Fibroblast of skin of right quadriceps (primary cell): ENCODE data around the gene TGDS.
A peak's percentile ranks its signal among the peaks of the same experiment; 100 is the strongest.
"Not testable (repeated sequence)": the region's sequence is repeated elsewhere in the genome, so short reads cannot be mapped to it uniquely, and the experiment has no call there.

Experiments
- DNase-seq: peaks from one replicate; pipeline ENCODE4 v3.0.0-alpha.2; 2013

Gene TGDS, protein sequence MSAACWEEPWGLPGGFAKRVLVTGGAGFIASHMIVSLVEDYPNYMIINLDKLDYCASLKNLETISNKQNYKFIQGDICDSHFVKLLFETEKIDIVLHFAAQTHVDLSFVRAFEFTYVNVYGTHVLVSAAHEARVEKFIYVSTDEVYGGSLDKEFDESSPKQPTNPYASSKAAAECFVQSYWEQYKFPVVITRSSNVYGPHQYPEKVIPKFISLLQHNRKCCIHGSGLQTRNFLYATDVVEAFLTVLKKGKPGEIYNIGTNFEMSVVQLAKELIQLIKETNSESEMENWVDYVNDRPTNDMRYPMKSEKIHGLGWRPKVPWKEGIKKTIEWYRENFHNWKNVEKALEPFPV

DNA sequence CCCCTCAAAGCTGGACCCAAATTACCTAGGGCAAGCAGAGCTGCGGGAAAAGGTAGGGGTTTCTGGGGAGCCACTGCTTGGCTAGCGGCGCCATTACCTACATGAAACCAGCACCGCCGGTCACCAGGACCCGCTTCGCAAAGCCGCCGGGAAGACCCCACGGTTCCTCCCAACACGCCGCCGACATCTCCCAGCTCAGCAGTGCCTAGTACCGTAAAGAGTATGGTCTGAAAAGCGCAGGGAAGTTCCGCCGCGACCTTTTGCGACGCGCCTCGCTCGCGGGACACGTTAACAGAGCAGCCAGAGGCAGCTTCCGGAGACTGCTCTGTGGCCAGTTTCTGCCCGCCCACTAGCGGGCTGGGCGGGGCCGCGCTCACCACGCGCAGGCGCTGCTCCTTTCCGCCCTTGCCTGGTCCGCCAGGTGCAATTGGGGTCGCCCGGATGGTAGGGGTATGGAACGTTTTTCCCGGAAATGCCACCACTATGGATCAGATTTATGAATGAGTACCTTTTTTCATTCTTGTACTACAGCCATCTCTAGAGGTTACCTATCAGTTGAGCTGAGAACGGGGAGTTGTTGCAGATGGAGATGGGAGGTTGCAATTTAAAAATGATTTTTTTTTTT lies at the start of gene TGDS:
TGDS (minus strand) TSS at position 203 of the 625 bp plus-strand sequence; CDS start at position 187, 16 bp downstream.
- peak; percentile 94 for DNase-seq

- DNase-seq: peak; percentile 69
These were observed 45.5 kb upstream of the TGDS start for GRCh38 chr13:94641409-94641941.

- peak; percentile 33 for DNase-seq
These were observed 44.8 kb upstream of the TGDS start for GRCh38 chr13:94640721-94641120.

GRCh38 chr13:94637677-94638076 lies 41.7 kb upstream of the TGDS start:
- DNase-seq: not testable (repeated sequence)

- DNase-seq: no peak
These were observed 41.1 kb upstream of the TGDS start for GRCh38 chr13:94636942-94637578.

DNA sequence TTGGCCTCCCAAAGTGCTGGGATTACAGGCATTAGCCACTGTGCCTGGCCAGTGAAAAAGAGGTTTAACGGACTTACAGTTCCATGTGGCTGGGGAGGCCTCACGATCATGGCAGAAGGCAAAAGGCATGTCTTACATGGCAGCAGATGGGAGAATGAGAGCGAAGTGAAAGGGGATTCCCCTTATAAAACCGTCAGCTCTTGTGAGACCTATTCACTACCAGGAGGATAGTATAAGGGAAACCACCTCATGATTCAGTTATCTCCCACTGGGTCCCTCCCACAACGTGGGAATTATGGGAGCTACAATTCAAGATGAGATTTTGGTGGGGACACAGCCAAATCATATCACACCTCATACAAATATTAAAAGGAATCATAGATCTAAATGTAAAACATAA lies 40.1 kb upstream of the TGDS start:
- not testable (repeated sequence) for DNase-seq

DNA sequence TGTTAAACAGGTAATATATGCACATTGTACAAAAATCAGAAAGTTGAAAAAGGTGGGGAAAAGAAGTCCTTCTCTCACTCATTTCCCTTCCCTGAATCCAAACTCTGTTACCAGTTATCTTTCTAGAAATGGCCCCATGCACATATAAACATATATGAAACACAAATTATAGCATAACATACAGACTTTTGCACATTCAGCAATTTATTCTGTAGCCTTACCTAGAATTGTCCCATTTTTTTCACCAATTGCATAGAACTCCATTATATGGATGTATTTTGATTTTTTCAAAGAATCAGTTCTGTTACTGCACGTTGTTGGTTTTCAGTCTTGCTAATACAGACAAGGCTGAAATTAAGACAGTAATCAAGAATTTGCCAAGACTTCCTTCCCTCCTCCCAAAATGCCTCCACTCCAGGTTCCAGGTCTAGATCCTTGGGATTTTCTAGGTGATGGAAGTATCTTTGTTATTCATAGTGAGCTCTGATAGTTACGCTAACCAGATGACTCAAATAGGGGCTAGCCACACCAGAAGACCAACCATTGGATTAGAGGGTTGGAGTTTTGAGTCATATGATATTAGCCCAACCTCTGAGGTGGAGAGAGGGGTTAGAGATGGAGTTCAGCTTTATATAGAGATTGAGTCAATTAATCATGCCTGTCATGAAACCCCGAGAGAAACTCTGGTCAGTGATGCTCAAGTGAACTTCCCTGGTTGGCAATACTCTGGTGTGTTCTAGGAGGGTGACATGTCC lies 36.5 kb upstream of the TGDS start:
- no peak for DNase-seq

GRCh38 chr13:94630858-94631257 lies 34.9 kb upstream of the TGDS start:
- no peak for DNase-seq

GRCh38 chr13:94623316-94623715 lies 27.4 kb upstream of the TGDS start:
- no peak for DNase-seq

GRCh38 chr13:94622344-94622743 lies 26.4 kb upstream of the TGDS start:
- no peak for DNase-seq

DNA sequence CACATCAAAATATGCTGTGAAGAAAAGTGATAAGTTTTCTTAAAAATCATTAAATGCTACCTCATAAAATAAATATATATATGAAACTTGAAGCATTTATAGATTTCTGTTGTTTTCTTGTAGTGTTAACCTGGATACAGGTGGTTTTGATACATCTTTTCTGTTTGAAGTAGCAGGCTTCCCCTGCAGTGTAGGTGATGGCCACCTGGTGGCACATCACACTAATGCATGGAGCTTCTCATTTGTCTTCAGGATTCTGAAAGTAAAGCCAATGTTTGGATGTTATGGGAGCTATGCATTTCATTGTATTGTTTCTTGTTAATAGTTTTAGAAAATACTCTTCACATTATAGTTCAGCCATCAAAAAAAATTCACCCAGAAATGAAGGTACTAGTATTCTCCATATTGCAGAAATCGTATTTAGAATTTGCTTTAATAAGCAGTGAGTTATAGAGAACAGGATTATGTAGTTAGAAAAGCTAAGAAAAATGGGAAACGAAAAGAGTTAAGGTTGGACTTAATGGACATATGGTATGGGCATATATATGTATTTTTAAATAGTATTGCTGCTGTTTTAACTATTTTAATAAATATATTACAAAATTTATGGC lies 24.4 kb upstream of the TGDS start:
- peak; percentile 22 for DNase-seq

DNA sequence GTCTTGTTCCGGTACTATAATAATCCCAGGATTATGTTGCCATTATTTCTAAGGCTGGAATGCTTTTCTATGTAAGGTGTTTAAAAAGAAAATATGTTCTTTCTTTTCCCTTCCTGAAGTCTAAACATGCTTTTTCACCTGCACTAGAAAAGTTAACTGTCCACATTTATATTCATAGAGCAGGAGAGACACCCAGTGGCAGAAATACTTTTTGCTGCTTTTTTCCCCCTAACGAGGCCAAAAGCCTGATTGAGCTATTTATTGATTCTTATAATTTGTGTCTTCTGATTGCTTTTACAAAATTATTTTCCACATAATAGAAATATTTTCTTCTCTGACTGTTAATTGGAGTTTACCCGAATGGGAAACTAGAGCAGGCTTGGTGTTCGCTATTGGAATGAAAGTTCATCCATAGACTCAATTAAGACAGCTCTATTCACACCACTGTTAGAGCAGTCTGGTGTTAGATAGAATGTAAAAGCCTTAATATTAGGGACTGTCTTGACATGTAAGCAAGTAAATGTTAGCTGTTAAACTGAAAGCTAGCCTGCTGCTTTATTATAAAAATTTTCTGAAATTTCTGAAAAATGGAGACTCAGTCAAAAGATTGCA lies 21.5 kb upstream of the TGDS start:
- no peak for DNase-seq

DNA sequence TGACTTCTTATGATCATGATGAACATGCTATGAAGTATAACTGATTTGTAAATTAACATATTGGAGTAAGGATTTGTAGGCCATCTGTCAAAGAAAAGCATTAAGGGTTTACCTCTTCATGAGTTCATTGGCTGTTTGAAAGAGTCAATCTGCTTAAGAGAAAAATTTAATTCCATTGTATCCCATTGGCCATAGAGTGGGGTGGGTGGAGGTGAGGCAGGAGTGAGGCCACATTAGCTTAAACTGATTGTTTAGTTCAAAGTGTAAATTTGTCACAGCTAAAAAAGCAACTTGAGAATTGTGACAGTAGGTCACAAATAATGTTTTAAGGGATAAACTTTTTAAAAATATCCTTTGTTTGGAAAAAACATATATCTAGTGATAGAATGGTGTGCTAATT lies 17.1 kb upstream of the TGDS start:
- no peak for DNase-seq

GRCh38 chr13:94612050-94612449 lies 16.1 kb upstream of the TGDS start:
- no peak for DNase-seq

- no peak for DNase-seq
These were observed 14.5 kb upstream of the TGDS start for GRCh38 chr13:94610475-94610874.

GRCh38 chr13:94609196-94609595 lies 13.2 kb upstream of the TGDS start:
- no peak for DNase-seq

DNA sequence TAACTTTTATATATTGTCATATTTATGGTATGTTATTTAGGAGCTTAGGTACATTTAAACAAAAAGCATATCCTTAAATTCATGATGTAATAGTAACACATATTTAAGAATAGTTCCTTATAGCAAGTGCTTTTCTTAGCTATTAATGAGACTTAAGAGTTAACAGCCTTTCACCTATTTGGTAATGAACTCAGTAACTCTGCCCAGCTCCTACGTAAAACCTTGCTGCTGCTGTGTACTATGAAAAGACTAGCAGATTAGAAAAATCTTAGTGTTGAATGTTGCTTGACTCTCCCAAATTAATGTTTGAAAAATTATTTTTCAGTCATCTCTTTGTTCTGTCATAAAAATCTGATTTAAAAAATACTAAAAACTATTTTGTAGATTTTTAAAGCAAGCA lies 12.6 kb upstream of the TGDS start:
- DNase-seq: no peak

DNA sequence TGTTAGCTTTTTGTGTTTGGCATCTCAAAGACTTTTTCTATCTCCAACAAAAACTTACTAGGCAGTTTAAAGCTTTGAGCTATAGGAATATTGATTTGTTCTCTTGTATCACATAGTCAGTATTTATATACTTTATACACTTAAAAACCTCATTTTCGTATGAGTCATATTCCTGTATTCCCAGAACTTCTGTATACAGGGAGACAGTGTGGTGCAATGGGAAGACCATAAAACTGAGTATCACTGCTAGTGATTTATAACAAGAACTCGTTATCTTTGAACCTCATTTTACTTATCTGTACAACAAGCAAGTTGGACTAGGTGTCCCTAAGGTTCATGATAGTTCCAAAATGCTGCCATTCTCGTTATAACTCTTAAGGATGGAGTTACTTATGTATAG lies 12.0 kb upstream of the TGDS start:
- no peak for DNase-seq

GRCh38 chr13:94607056-94607455 lies 11.1 kb upstream of the TGDS start:
- DNase-seq: no peak

- no peak for DNase-seq
These were observed 6.5 kb upstream of the TGDS start for GRCh38 chr13:94602467-94602866.

DNA sequence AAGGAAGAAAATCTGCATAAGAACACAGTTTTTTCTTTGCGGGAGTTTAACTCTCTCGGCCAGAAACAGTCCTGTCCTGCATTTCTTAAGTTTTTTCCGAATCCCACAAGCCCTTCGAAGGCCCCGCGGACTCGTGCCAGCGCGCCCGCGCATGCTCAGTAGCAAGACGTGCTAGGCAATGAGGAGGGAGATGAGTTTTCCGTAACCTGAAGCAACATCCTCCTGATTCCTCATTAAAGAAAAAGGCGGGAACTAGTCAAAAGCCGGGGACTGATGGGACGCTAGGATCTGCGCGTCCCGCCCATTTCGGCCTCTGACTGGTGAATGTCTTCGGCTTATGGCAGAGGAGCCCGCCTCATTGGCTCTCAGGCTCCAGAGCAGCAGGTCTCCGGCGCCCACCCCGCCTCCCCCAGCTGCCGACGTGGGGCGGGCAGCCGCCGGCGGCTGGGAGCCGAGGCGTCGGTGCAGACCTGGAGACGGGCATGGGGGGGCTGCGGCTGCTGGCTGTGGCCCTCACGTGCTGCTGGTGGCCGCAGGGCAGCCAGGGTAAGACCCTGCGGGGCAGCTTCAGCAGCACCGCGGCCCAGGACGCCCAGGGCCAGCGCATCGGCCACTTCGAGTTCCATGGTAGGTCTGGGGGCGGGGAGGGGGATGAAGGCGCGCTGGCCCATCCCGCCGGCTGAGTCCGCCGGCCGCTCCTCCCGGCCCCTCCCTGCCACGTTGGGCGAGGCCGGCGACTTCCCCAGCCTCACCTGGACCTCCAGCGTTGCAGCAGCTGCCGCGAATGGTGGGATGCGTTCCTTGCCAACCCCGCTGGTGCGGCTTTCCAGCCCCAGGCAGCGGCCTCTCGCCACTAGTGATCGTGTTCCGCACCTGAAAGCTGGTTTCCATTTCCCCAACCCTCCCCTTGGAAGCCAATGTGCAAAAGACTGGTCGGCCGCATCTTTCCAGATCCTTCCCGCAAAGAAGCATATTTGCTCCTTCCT lies 5.8 kb upstream of the TGDS start, which contains the start of gene GPR180:
GPR180 (plus strand) TSS at position 412 of the 986 bp plus-strand sequence; CDS start at position 483, 71 bp downstream.
- DNase-seq: peak; percentile 100
